Activated T-cell treated with anti-CD3 and anti-CD28 coated beads for 24 hours (primary cell): Measurements from ENCODE around the gene AHRR.
"Not testable (repeated sequence)": the region's sequence is repeated elsewhere in the genome, so short reads cannot be mapped to it uniquely, and the experiment has no call there.

ENCODE experiments used
- DNase-seq: peaks from one replicate; pipeline ENCODE4 v3.0.0-alpha.2; 2020; ENCODE audit warnings: low read depth

AHRR gene

GRCh38 chr5:475704-476101, 154.2 kb downstream of the AHRR start:
- no peak for DNase-seq

GRCh38 chr5:476102-476813, 154.7 kb downstream of the AHRR start:
- no peak for DNase-seq

DNA sequence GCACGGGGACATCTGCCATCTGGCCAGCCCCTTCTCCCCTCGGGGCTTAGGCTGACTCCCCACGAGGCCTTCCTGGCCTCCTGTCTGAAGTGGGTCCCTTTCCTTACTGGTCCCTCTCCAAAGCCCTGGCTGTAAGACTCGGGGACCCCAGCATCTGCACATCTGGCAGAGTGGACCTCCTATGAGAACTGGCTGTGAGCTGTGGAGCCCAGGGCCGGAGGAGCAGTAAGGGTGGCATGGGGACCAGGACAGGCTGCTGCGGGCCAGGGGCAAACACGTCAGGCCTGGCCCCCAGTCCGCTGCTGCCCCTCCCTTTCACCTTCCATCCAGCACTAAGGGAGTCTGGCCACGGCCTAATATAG, 155.3 kb downstream of the AHRR start:
- DNase-seq, result no peak

- no peak for DNase-seq
Measured at GRCh38 chr5:477247-477646, 155.7 kb downstream of the AHRR start.

- no peak for DNase-seq
Measured at GRCh38 chr5:477871-478270, 156.4 kb downstream of the AHRR start.

DNA sequence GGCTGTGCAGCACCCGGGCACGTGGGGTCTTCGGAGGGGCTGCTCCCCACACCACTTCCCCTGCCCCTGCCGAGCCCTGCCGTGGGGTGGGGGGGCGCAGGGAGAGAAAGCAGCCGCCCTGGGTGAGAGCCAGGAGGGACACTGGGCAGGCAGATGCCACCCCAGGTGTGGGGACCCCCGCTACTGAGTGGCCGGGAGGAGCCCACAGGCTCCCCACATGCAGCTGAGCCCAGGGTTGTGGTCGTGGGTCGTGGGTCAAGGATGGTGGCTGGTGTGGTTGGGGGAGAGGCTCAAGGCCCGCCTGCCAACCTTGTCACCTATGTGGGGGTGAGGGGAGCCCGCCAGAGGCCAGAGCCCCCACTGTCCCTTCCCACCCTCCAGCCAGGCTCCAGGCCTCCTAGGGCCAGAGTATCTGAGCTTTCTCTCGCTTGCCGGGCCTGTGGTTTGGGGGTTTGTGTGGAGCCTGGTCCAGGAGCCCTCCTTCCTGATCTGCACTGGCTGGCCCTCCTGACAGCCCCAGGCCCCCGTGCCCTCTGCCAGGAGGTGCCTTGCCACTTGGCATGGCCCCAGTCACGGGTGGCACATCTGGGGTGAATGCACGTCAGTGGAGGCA, 157.0 kb downstream of the AHRR start:
- DNase-seq, result no peak

DNA sequence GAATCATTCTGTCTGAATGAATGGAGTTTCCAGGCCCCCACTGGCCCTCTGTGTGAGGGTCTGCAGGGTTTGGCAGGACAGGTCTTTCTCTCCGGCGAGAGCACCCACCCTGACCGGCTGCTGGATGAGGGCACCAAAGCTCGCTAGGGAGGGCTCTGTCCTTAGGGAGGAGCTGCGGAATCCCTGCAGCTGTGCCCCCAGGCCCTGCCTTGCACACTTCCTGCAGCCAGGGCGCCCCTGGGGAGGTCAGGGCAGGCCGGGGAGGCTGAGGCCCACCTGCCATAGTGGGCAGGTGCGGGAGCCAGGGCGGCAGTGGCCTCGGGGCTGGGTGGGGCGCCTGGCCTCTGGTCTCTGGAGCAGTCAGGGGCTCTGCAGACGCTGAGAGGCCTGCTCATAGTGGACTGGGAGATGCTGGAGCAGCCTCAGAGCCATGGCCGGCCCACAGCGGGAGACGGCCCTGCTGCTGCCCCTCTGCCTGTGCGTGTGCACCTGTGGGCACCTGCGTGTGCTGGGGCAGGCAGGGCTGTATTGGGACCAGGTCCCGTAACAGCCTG, 157.5 kb downstream of the AHRR start:
- no peak for DNase-seq

DNA sequence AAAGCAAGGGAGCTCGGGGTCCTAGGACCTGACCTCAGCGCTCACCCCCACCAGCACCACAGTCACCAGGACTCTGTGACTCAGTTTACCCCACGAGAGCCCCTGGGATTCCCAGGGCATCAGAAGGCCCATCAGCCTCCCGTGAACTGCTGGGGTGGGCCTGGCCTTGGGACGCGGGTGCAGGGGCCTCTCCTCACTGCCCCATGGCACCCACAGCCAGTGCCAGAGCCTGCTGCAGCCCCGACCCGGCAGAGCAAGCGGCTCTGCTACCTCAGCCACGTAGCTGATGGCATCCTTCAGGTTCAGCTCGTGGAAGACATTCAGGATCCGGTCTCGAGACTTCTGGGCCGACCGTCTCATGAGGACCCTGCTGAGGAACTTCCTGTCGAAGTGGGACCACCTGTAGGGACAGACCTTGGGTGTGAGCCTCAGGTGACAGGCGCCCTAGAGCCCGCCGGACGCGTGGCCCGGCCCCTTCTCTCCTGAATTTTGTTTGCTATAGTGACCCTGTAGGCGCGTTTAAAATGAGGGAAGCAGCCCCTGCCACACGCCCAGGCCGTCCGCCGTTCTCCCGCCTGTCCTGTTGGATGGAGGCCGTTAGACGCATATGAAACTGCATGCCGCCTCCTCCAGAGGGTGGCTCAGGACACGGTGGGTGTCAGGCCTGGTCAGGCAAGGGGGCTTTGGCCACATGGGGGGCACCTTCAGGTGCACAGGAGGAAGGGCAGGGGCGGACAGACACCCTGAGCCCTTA, 158.2 kb downstream of the AHRR start:
- no peak for DNase-seq

GRCh38 chr5:481347-481746, 159.8 kb downstream of the AHRR start:
- no peak for DNase-seq

DNA sequence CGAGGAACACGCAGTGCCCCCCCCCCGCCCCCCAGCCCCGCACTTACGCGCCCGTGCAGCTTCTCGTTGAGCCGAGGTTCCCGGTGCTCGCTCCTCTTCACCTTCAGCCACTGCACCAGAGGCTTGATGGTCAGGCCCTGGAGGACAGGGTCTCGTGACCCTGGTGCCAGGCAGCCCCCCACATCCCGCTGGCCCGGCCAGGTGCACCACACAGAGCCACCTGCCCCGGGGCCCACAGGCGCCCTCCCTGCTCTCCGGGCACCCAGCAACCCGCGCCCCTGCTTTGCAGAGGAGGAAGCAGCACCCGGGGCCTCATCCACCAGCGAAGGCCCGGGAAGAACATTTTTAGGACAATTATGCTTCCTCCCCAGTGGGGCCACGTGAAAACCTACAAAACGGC, 160.5 kb downstream of the AHRR start:
- DNase-seq, result no peak

GRCh38 chr5:482506-482905, 161.0 kb downstream of the AHRR start:
- no peak for DNase-seq

DNA sequence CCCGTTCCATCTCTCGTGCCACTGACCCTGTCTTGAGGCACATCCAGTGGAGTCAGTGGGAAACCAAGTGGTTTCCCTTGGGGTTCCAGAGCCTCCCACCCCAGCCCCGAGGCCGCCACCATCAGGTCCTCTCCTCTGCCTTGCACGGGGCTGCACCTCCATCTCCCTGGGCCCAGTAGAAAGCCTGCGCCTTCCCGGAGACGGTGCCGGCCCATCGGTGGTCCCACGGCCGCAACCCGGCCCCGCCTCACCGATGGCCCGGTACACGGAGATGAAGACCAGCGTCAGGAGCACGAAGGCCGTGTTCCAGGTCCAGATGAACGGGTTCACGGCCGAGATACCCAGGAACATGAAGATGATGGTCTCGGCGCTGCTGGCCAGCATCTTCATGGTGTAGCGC, 161.5 kb downstream of the AHRR start:
- no peak for DNase-seq

DNA sequence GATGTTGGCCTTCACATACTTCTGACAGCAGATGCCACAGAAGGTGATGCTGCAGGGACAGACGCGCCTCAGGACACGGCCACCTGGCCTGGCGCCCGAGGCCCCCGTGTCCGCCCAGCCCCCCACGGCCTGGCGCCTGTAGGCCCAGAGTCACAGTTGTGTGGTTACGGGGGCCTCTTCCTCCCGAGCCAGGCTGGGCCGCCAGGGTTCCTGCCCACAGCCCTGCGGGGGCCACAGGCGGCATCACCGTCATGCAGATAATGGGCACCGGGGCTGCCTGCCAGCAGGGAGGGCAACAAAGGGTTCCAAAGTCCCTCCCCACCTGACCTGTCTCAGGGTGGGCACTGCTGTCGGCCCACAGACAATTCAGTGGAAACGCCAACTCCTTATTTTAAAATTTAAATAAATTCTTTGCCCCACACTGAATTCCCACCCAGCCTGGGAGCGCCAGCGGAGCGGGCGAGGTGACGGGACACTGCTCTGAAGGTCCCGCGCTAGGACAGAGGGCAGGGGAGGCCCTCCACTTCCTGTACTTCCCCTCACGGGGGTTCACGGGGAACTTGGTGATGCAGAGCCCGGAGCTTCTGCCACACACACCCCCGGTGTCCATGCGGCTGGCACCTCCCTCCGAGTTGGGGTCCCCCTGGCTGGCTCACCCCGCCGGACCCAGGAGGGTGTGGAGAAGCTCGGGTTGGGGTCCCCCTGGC, 162.1 kb downstream of the AHRR start:
- DNase-seq, result no peak

DNA sequence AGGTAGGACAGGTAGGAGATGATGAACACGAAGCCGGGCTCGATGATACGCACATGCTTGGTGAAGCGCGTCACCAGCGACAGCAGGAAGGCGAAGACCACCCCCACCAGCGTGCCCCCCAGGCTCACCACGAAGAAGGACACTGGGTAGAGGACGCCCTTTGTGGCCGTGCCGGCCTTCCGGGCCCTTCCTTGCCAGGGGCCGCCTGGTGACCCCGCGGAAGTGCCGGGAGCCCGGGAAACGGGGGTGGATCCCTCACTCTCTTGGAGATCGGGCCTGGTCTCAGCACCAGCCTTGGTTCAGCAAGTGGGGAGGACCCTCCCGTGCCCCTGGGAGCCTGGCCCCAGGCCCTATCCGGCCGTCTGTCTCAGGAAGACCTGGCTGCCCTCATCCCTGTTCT, 163.0 kb downstream of the AHRR start:
- DNase-seq, result no peak

DNA sequence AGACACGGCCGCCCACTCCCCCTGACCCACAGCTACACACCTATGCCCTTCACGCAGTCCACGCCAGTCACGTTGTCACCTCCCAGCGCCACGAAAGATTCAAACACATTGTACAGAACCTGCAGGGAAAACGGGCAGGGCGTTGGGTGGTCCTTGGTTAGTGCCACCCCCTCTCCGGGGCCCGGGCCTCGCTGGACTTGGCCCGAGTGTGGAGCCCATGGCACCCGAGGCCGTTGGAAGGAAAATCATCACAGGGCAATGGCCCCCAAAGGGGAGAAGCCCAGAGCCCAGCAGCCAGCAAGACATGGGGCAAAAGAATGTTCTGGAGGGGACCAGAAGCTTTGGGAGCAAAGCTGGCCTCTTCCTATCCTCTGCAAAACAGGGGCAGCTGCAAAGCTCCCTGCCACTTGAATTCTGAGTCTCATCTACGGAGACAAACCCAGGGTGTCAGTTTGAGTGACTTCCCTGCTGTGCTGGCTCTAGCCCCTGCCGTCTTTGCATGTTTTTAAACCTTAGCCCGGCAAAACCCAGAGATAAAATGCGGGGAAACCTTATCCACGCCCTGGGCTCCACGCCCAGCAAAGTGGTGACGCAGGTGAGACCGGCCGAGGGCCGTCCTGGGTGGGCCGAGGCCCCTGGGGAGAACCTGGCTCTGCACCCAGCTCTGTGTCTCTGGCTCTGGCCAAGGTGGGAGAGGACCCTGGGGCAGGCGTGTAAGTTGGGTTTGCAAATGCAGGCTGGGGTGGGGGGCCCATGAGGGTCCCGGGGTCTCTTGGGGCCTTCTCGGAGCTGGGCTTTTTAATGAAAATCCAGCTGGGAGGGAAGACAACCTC, 163.8 kb downstream of the AHRR start:
- no peak for DNase-seq

DNA sequence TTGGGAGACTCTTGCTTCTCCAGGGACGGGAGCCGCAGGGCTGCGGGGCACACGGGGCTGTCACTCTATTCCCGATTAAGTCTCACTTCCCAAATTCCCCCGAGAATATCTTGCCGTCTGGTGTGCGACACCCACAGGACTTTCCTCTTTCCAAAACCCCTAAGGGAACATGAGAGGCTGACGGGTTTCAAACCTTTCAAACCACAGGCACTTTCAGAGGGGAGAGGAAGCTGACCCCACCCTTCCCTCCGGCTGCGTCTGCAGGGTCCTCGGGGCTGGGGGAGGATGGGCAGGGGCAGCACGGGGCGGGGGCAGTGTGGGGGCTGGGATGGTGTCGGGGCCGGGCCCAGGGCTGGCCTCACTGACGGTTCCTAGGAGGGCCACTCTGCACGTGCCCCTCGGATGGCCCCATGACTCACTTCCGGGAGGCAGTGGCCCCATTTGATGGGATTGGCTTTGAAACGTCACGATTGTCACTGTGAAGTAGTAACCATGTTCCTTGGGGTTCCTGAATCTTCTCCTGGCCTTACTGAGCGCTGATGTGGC, 164.5 kb downstream of the AHRR start:
- no peak for DNase-seq

DNA sequence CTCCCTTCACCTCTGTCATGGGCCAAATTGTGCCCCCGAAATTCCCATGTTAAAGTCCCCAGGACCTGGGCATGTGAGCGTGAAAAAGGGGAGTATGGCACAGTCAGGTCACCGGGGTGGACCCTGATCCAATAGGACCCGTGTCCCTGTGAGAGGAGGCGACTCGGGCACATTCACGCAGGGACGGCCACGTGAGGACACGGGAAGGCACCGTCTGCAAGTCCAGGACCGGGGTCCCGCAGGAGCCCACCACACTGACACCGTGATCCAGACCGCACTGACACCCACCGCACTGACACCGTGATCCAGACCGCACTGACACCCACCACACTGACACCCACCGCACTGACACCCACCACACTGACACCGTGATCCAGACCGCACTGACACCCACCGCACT, 165.1 kb downstream of the AHRR start:
- DNase-seq, result not testable (repeated sequence)
